Amygdala (tissue), 56 donors: Measurements from ENCODE around the gene RASD2.

ENCODE experiments used
- DNase-seq, 56 donors: peaks; one replicate each; lab custom pipeline; 2025; lab: John Stamatoyannopoulos, UW

The RASD2 gene

GRCh38 chr22:35539487-35539886, 1.1 kb upstream of the RASD2 start:
- DNase-seq = no peak

- peak in 25 of 56 donors; percentile 17 to 70 (median 48) for DNase-seq
These were observed 579 bp upstream of the RASD2 start for GRCh38 chr22:35539910-35540594.

GRCh38 chr22:35541254-35541748, 670 bp downstream of the RASD2 start:
- peak in 1 of 56 donors; percentile 9 for DNase-seq

DNA sequence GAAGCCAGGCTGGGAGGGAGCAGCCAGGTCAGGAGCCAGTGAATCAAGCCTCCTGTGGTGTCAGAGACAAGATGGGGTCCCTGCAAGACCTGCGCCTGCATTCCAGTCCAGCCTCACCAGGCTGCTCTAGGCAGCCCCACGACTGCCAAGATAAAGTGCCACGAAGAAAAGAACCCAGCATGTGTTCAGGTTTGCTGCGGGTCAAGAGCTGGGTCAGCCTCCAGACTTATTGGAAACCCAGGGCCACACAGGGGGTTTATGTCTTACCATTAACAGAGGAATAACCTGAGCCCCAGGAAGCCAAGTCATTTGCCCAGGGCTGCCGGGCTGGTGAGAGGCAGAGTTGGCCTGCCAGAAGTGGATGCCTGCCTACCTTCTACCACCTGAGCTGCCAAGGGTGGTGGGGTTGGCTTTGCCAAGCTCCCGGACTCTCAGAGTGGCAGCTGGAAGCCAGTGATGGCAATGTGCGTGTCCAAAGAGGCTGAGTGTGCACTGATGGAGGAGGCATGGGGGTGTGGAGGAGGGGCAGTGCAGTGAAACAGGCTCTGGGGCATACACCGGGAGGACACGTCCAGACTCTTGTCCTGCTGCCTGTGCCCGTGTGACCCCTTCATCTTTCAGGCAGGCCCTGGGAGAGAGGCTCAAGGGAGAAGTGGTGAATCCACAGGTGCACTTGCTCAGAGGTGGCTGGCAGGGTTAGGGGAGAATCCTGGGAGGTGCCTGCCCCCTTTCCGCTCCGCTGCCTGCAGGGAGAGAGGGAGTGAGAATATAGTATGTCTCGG, 1.7 kb downstream of the RASD2 start:
- no peak for DNase-seq

GRCh38 chr22:35542939-35543516, 2.4 kb downstream of the RASD2 start:
- no peak for DNase-seq

DNA sequence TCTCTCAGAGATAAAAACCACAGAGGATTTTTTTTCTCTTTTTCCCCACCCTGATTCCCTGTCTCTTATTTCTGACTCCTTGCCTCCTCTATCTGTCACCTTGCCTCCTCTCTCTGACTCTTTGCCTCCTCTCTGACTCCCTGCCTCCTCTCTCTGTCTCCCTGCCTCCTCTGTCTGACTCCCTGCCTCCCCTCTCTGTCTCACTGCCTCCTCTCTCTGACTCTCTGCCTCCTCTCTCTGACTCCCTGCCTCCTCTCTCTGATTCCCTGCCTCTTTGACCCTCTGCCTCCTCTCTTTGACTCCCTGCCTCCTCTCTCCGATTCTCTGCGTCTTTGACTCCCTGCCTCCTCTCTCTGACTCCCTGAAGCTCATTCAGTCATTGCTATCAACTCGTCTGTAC, 3.1 kb downstream of the RASD2 start:
- no peak for DNase-seq

GRCh38 chr22:35544189-35544588, 3.6 kb downstream of the RASD2 start:
- no peak for DNase-seq

GRCh38 chr22:35544827-35545226, 4.2 kb downstream of the RASD2 start:
- DNase-seq = no peak

GRCh38 chr22:35546886-35547285, 6.3 kb downstream of the RASD2 start:
- no peak for DNase-seq

GRCh38 chr22:35547987-35548721, 7.5 kb downstream of the RASD2 start:
- DNase-seq = no peak

DNA sequence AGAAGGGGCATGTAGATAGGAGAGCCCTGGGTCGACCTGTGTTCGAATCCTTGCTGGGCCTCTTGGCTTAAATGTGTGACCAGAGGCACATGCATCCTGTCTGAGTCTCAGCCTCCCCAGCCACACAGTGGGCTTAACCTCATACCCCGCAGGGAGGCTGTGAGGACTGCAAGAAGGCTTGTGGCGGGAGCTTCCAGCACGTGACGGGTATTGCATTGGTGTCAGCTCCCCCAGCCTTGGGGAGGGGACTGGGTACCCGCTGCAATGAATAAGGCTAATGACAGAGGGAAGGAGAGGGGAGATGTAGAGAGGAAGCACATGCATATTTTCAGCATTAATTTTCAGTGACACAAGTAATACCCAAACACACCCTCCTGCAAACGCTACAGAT, 8.1 kb downstream of the RASD2 start:
- no peak for DNase-seq

DNA sequence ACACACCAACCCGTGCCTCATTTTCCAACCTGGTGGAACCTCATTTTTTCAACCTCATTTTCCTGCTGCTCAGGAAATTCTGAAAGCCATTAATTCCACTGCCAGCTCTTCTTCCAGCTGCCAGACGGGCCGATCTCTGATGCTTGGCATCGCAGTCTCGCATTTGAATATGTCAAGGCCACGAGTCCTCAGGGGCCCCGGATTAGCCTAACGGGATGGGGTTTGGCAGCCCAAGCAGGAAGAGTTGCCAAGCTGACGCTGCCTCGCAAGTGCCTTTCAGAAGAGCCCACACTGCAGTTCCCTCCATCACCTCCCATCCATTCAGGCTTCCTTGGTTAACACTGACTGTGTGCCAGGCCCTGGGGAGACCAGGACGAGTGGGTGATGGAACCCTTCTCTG, 8.7 kb downstream of the RASD2 start:
- DNase-seq = peak in 36 of 56 donors; percentile 10 to 67 (median 36)

GRCh38 chr22:35551549-35552177, 11.0 kb downstream of the RASD2 start:
- DNase-seq = no peak

GRCh38 chr22:35552196-35552842, 11.7 kb downstream of the RASD2 start:
- DNase-seq = peak in 1 of 56 donors; percentile 37

- no peak for DNase-seq
These were observed 12.2 kb downstream of the RASD2 start for GRCh38 chr22:35552846-35553245.

- DNase-seq = no peak
These were observed 12.7 kb downstream of the RASD2 start for GRCh38 chr22:35553341-35553740.

GRCh38 chr22:35554297-35554845, 13.7 kb downstream of the RASD2 start:
- DNase-seq = no peak

DNA sequence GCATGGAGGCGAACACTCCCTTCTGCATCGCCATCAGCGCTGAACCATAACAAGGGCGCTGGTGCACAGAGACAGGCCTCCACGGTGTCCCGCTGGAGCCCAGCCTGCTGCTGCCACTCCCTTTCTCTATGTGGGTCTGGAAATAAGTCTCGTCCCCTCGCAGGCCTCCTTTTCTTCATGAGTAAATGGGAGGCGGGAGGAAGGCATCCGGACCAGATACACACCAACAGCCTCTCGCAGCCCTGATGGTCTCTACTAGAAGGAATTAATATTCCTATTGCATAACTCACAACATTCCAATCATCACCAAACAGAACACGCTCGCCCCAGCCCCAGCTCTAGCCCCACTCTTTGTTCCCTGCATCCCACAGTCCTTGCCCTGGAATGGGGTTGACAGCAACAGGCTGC, 14.9 kb downstream of the RASD2 start:
- DNase-seq = no peak

GRCh38 chr22:35555946-35556547, 15.4 kb downstream of the RASD2 start:
- no peak for DNase-seq
